ENCODE data around the gene SLC6A17. TPM values are rescaled to one million over a fixed set of nuclear protein-coding genes. Genes with fewer than 3 reads are reported as not detected.
A peak's percentile ranks its signal among the peaks of the same experiment; 100 is the strongest.

Gene SLC6A17
- total RNA-seq, 2 experiments from 2014 or later: 0.07 TPM

- no peak overlapping the region for H3K27ac Mint-ChIP-seq
- CTCF ChIA-PET: interaction anchor here (2.2 kb wide), 1 partner anchor 35 kb away, joined by 9 read pairs; no protein-coding TSS in a partner anchor
- DNase-seq: peak; percentile 4
- H3K4me1 Mint-ChIP-seq: peaks cover 28% of the 10 kb centered on the region
- ATAC-seq: no peak
- H3K36me3 Mint-ChIP-seq (ENCODE audit: low read depth): peaks cover 8% of the 10 kb centered on the region
- no peaks in the 10 kb centered on the region for H3K27me3 Mint-ChIP-seq
- H3K9me3 Mint-ChIP-seq (ENCODE audit: low read depth): no peaks in the 10 kb centered on the region
- H3K4me3 Mint-ChIP-seq: no peak overlapping the region
- intact Hi-C loops (cut with DNase I, micrococcal nuclease): no loop called here
- POLR2A ChIA-PET: no interaction called here
These were observed 92.9 kb downstream of the SLC6A17 start for GRCh38 chr1:110243146-110243545.

- ATAC-seq: peak; percentile 78
- DNase-seq: peak; percentile 66
- Mint-ChIP-seq H3K4me3 (no peak overlapping the region), H3K27ac (peak overlapping the region; percentile 4), H3K36me3 (ENCODE audit: low read depth) (peaks cover 7% of the 10 kb centered on the region), H3K9me3 (ENCODE audit: low read depth) (no peaks in the 10 kb centered on the region), H3K4me1 (peaks cover 24% of the 10 kb centered on the region), H3K27me3 (no peaks in the 10 kb centered on the region)
- ChIA-PET POLR2A (no interaction called here), CTCF (interaction anchor here (2.2 kb wide), 1 partner anchor 35 kb away, joined by 9 read pairs; no protein-coding TSS in a partner anchor)
- intact Hi-C loops (cut with DNase I, micrococcal nuclease): no loop called here
These were observed 93.3 kb downstream of the SLC6A17 start for GRCh38 chr1:110243574-110243973.

- Mint-ChIP-seq H3K4me1 (peaks cover 10% of the 10 kb centered on the region), H3K4me3 (no peak overlapping the region), H3K27me3 (no peaks in the 10 kb centered on the region), H3K36me3 (ENCODE audit: low read depth) (no peaks in the 10 kb centered on the region), H3K27ac (no peak overlapping the region), H3K9me3 (ENCODE audit: low read depth) (no peaks in the 10 kb centered on the region)
- ATAC-seq (no peak), DNase-seq (no peak)
- intact Hi-C loops (cut with DNase I, micrococcal nuclease): no loop called here
- CTCF ChIA-PET: interaction anchor here (0.6 to 1.8 kb wide), 5 partner anchors 8 to 67 kb away, joined by 3 to 19 read pairs (median 4); no protein-coding TSS in a partner anchor
- POLR2A ChIA-PET: no interaction called here
These were observed 95.8 kb downstream of the SLC6A17 start for GRCh38 chr1:110245876-110246620.

GRCh38 chr1:110248746-110249145 is 98.5 kb downstream of the SLC6A17 start:
- ATAC-seq (no peak), DNase-seq (no peak)
- Mint-ChIP-seq H3K9me3 (ENCODE audit: low read depth) (no peaks in the 10 kb centered on the region), H3K36me3 (ENCODE audit: low read depth) (no peaks in the 10 kb centered on the region), H3K27me3 (no peaks in the 10 kb centered on the region), H3K4me1 (peaks cover 3% of the 10 kb centered on the region), H3K4me3 (no peak overlapping the region), H3K27ac (no peak overlapping the region)
- ChIA-PET POLR2A (interaction anchor here (0.7 kb wide), 1 partner anchor 12 kb away, joined by 4 read pairs; no protein-coding TSS in a partner anchor), CTCF (interaction anchor here (2.7 kb wide), 1 partner anchor 46 kb away, joined by 10 read pairs; no protein-coding TSS in a partner anchor)
- intact Hi-C loops (cut with DNase I, micrococcal nuclease): no loop called here

- ChIA-PET POLR2A (interaction anchor here (0.7 kb wide), 1 partner anchor 12 kb away, joined by 4 read pairs; no protein-coding TSS in a partner anchor), CTCF (interaction anchor here (2.7 kb wide), 1 partner anchor 47 kb away, joined by 10 read pairs; no protein-coding TSS in a partner anchor)
- H3K9me3 Mint-ChIP-seq (ENCODE audit: low read depth): no peaks in the 10 kb centered on the region
- no peak overlapping the region for H3K4me3 Mint-ChIP-seq
- H3K36me3 Mint-ChIP-seq (ENCODE audit: low read depth): no peaks in the 10 kb centered on the region
- no peaks in the 10 kb centered on the region for H3K4me1 Mint-ChIP-seq
- no peaks in the 10 kb centered on the region for H3K27me3 Mint-ChIP-seq
- DNase-seq (no peak), ATAC-seq (no peak)
- no peak overlapping the region for H3K27ac Mint-ChIP-seq
- intact Hi-C loops (cut with DNase I, micrococcal nuclease): no loop called here
These were observed 99.0 kb downstream of the SLC6A17 start for GRCh38 chr1:110249256-110249655.

- H3K27me3 Mint-ChIP-seq: no peaks in the 10 kb centered on the region
- DNase-seq: no peak
- no peak overlapping the region for H3K4me3 Mint-ChIP-seq
- H3K27ac Mint-ChIP-seq: no peak overlapping the region
- POLR2A ChIA-PET: no interaction called here
- CTCF ChIA-PET: interaction anchor here (2.7 kb wide), 1 partner anchor 47 kb away, joined by 10 read pairs; no protein-coding TSS in a partner anchor
- ATAC-seq: no peak
- intact Hi-C loops (cut with DNase I, micrococcal nuclease): no loop called here
- H3K4me1 Mint-ChIP-seq: no peaks in the 10 kb centered on the region
- H3K36me3 Mint-ChIP-seq (ENCODE audit: low read depth): no peaks in the 10 kb centered on the region
- H3K9me3 Mint-ChIP-seq (ENCODE audit: low read depth): no peaks in the 10 kb centered on the region
These were observed 99.7 kb downstream of the SLC6A17 start for GRCh38 chr1:110250008-110250407.

- Mint-ChIP-seq H3K27me3 (no peaks in the 10 kb centered on the region), H3K4me1 (peaks cover 5% of the 10 kb centered on the region), H3K27ac (no peak overlapping the region), H3K4me3 (no peak overlapping the region), H3K9me3 (ENCODE audit: low read depth) (no peaks in the 10 kb centered on the region), H3K36me3 (ENCODE audit: low read depth) (no peaks in the 10 kb centered on the region)
- CTCF ChIA-PET: interaction anchor here (2.7 kb wide), 1 partner anchor 48 kb away, joined by 10 read pairs; no protein-coding TSS in a partner anchor
- ATAC-seq: no peak
- POLR2A ChIA-PET: no interaction called here
- no peak for DNase-seq
- intact Hi-C loops (cut with DNase I, micrococcal nuclease): no loop called here
These were observed 100.5 kb downstream of the SLC6A17 start for GRCh38 chr1:110250749-110251148.

Other genes with a start within 250 kb of the SLC6A17 start
- gene CSF1, start 239.6 kb upstream of the SLC6A17 start, total RNA-seq: 10 to 100 TPM; 37.7 to 44.8 TPM
- 10 to 100 TPM; 79.1 to 82.6 TPM for gene AHCYL1, start 165.7 kb upstream of the SLC6A17 start, total RNA-seq
- 10 to 100 TPM; 20.7 to 21.5 TPM for gene STRIP1, start 115.9 kb upstream of the SLC6A17 start, total RNA-seq
- not detected for gene ALX3, start 79.8 kb upstream of the SLC6A17 start, total RNA-seq
- gene UBL4B, start 38.1 kb upstream of the SLC6A17 start, total RNA-seq: not detected
- gene KCNC4, start 59.8 kb downstream of the SLC6A17 start, total RNA-seq: 10 to 100 TPM; 13.9 to 14.3 TPM
- gene RBM15, start 188.9 kb downstream of the SLC6A17 start, total RNA-seq: 10 to 100 TPM; 60.7 to 63.2 TPM
- gene SLC16A4, start 240.5 kb downstream of the SLC6A17 start, total RNA-seq: under 1 TPM; 0.14 to 0.44 TPM